Left lung (tissue), 10 donors: ENCODE results near the gene PCDHGC4. TPM values are rescaled to one million over a fixed set of nuclear protein-coding genes. Genes with fewer than 3 reads are reported as not detected.

Experiments
- ATAC-seq: fragments of 200-7000 bp; cut with Tn5 transposase; one replicate; pipeline ENCODE4 v1.9.1; 2020; ENCODE audit warnings: moderate library complexity
- DNase-seq, 4 donors: peaks; one replicate each; pipeline ENCODE4 v3.0.0-alpha.2; 2013 to 2020
- H3K27ac ChIP-seq, 2 donors: fragments of 200-600 bp; sonication (generic) in 1 of 2; one replicate each; pipeline versions ENCODE4 v1.5.0 to v1.8.0; 2020 to 2021
- H3K27me3 ChIP-seq, 2 donors: fragments of 200-600 bp; sonication (generic) in 1 of 2; one replicate each; pipeline versions ENCODE4 v1.5.0 to v1.8.0; 2020 to 2021
- H3K36me3 ChIP-seq, 2 donors: fragments of 200-600 bp; sonication (generic) in 1 of 2; one replicate each; pipeline versions ENCODE4 v1.5.0 to v1.8.0; 2020 to 2021
- H3K4me1 ChIP-seq, 2 donors: fragments of 200-600 bp; one replicate each; pipeline ENCODE4 v1.8.0; 2021
- H3K4me3 ChIP-seq, 2 donors: fragments of 200-600 bp; sonication (generic) in 1 of 2; one replicate each; pipeline versions ENCODE4 v1.5.0 to v1.8.0; 2020 to 2021; ENCODE audit warnings: mild to moderate bottlenecking in 1 of 2
- H3K9me3 ChIP-seq, 2 donors: fragments of 200-600 bp; sonication (generic) in 1 of 2; one replicate each; pipeline versions ENCODE4 v1.5.0 to v1.8.0; 2020 to 2021
- CTCF ChIP-seq, 2 donors: fragments of 200-600 bp; sonication (generic) in 1 of 2; IDR thresholded peaks; one replicate each; pipeline versions ENCODE4 v1.5.0 to v1.8.0; 2021; ENCODE audit warnings: antibody characterized with exemption in 2 of 2
- intact Hi-C, 2 donors: fragments of 100-400 bp; cut with DNase I; formaldehyde crosslinking; loops; one replicate each; pipeline versions ENCODE4 v1.11.2 to v1.14.2; 2022
- polyA plus RNA-seq, 6 donors: library from polyadenylated mRNA; unstranded; fragments of 120-200 nt; gene quantifications; one replicate each; pipeline ENCODE4 v1.2.1, GENCODE V29; 2013; ENCODE audit not compliant: insufficient read length in 6 of 6
- total RNA-seq, 2 donors: library from RNA; stranded (reverse); fragmentation: NEBNext Ultra II Directional; extraction: Animal tissue kit (Norgen Biotek cat#: 25700); gene quantifications; one replicate each; pipeline ENCODE4 v1.2.1, GENCODE V29; 2021
- donor health status: DM: no; HTN: yes; CAD: no.
- donor health status: DM: no; HTN: no; CAD: no.

PCDHGC4 gene
- total and polyA plus RNA-seq, 8 donors = 0.79 to 3.3 (median 2.3) TPM

GRCh38 chr5:141515141-141515540 is 30.3 kb downstream of the PCDHGC4 start:
- H3K9me3 ChIP-seq = no peaks in the 10 kb centered on the region
- H3K27ac ChIP-seq = peak overlapping the region; percentile 83 to 87
- DNase-seq (no peak), ATAC-seq (no peak)
- H3K4me3 ChIP-seq = no peak overlapping the region
- TF ChIP-seq CTCF (IDR thresholded peaks at IDR 0.05) = no peak
- no peaks in the 10 kb centered on the region for H3K27me3 ChIP-seq
- H3K4me1 ChIP-seq = peaks cover 19 to 80% of the 10 kb centered on the region in 2 donors
- H3K36me3 ChIP-seq = peaks cover 0 to 64% of the 10 kb centered on the region in 2 donors
- intact Hi-C loops = no loop called here

- no peak for TF ChIP-seq CTCF (IDR thresholded peaks at IDR 0.05)
- no peaks in the 10 kb centered on the region for H3K9me3 ChIP-seq
- H3K4me3 ChIP-seq = no peak overlapping the region
- no peaks in the 10 kb centered on the region for H3K27me3 ChIP-seq
- ATAC-seq = no peak
- H3K27ac ChIP-seq = peak overlapping the region; percentile 83 to 87
- intact Hi-C loops = no loop called here
- H3K4me1 ChIP-seq = peaks cover 19 to 89% of the 10 kb centered on the region in 2 donors
- no peak for DNase-seq
- peaks cover 0 to 55% of the 10 kb centered on the region in 2 donors for H3K36me3 ChIP-seq
Observed at GRCh38 chr5:141515946-141516671, 31.3 kb downstream of the PCDHGC4 start.

- ATAC-seq = no peak
- Histone ChIP-seq H3K27ac (peak overlapping the region; percentile 83 to 87), H3K4me1 (peaks cover 22 to 95% of the 10 kb centered on the region in 2 donors), H3K4me3 (no peak overlapping the region), H3K36me3 (peaks cover 0 to 56% of the 10 kb centered on the region in 2 donors), H3K9me3 (no peaks in the 10 kb centered on the region), H3K27me3 (no peaks in the 10 kb centered on the region)
- no peak for TF ChIP-seq CTCF (IDR thresholded peaks at IDR 0.05)
- DNase-seq = no peak
- intact Hi-C loops = no loop called here
Observed at GRCh38 chr5:141516672-141517025, 31.8 kb downstream of the PCDHGC4 start.

DNA sequence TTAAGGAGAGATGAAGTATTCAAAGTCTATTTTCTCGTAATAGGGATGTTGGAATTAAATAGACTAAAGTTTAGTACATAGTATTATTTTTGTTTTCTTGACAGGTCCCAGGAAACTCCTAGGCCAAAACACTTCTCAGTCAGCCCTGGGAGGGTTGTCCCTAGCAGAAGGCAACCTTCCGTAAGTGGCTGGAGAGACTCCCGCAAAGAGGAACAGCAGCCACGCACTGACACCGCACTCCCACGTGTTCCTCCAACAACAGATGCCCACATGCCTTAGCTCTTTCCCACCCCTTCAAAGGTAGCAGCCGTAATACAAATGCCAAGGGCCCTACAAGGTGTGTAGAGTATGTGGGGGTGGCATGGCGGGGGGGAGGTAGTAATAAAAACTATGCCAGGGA is 32.5 kb downstream of the PCDHGC4 start:
- DNase-seq = no peak
- Histone ChIP-seq H3K4me1 (peaks cover 29 to 97% of the 10 kb centered on the region in 2 donors), H3K27ac (peak overlapping the region in 1 of 2 donors; percentile 83), H3K9me3 (no peaks in the 10 kb centered on the region), H3K27me3 (no peaks in the 10 kb centered on the region), H3K36me3 (peaks cover 0 to 60% of the 10 kb centered on the region in 2 donors), H3K4me3 (no peak overlapping the region)
- intact Hi-C loops = no loop called here
- no peak for ATAC-seq
- TF ChIP-seq CTCF (IDR thresholded peaks at IDR 0.05) = no peak

DNA sequence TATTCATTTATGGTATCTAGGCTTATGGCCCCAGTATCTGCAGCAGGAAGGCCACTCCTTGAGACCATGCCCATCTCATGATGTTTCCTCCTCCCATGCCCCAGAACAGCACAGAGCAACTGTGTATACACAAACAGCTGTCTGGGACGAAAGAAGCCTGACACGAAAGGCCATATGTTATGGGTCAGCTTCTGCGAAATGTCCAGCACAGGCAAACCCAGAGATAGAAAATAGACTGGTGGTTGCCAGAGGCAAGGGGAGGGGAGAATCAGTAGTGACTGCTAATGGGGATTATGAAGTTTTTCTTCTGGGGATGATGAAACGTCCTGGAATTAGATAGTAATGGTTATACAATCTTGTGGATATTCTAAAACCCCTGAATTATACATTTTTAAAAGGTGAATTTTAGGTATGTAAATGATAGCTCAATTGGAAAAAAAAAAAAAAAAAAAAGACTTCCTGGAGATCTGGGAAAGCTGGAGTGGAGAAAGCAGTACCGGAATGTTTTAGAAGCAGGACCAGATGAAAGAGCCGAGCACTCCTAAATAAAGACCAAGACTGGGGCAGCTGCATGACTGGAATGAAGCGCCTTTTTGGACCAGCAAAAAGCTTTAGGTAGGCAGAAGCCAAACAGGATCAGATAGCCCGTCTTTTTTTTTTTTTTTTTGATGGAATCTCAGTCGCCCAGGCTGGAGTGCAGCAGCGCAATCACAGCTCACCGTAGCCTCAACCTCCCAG is 33.2 kb downstream of the PCDHGC4 start:
- DNase-seq (peak in 2 of 4 donors; percentile 49 to 83), ATAC-seq (no peak)
- no peak for TF ChIP-seq CTCF (IDR thresholded peaks at IDR 0.05)
- H3K27me3 ChIP-seq = no peaks in the 10 kb centered on the region
- peaks cover 0 to 68% of the 10 kb centered on the region in 2 donors for H3K36me3 ChIP-seq
- no peaks in the 10 kb centered on the region for H3K9me3 ChIP-seq
- H3K4me3 ChIP-seq = no peak overlapping the region
- H3K4me1 ChIP-seq = peaks cover 29 to 99% of the 10 kb centered on the region in 2 donors
- peak overlapping the region; percentile 9 to 83 for H3K27ac ChIP-seq
- intact Hi-C loops = no loop called here
